NT2/D1 (cell line): ENCODE data around the gene LIX1.

Source experiments
- SUZ12 ChIP-seq: IDR thresholded peaks from 2 replicates; pipeline ENCODE4 v1.6.1; 2011; ENCODE audit not compliant: insufficient read length, insufficient read depth; ENCODE audit errors: extremely low read depth
- YY1 ChIP-seq: IDR thresholded peaks from 2 replicates; pipeline ENCODE4 v1.6.1; 2011; ENCODE audit not compliant: insufficient read length, insufficient read depth
- ZNF274 ChIP-seq: IDR thresholded peaks from 2 replicates; pipeline ENCODE4 v1.6.1; 2011; ENCODE audit warnings: mild to moderate bottlenecking, low read depth, low read length

DNA sequence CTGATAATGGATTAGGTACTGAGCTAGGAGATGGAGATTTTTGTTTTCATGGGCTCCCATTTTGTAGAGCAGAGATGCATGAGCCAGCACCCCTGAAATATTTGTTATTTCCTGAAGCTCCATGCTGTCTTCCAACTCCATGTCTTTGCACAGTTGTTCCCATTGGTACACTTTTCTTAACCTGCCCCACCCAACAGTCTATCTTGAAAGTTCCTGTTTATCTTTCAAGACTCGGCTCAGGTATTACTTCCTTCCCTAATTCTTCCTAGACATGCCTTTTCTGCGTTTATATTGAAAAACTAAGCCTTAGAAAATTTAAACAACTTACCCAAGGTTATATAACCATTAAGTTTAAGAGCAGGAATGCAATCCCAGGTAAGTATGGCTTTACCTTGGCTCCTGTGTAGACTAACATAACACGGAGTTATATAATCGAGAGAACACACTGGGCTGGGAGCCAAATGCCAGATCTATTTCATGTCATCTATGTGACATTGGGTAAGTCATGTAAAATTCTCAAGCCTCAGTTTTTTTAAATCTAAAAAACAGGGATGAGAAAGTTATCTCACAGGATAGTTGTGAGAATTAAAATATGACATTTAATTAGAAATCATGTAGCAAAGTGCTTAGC, 67.4 kb downstream of the LIX1 start:
- TF ChIP-seq YY1 (no peak), ZNF274 (no peak), SUZ12 (no peak)
